GM18870 (cell line): ENCODE results near the gene TMEM94.
"Not testable (repeated sequence)": the region's sequence is repeated elsewhere in the genome, so short reads cannot be mapped to it uniquely, and the experiment has no call there.

ENCODE experiments used
- ATAC-seq: cut with Tn5 transposase; IDR thresholded peaks from one replicate; pipeline ENCODE4 v1.9.1; 2021; ENCODE audit warnings: moderate library complexity; ENCODE audit not compliant: unreplicated experiment

The TMEM94 gene

GRCh38 chr17:75445296-75445695, 11.1 kb upstream of the TMEM94 start:
- ATAC-seq = no peak

GRCh38 chr17:75445896-75446295, 10.5 kb upstream of the TMEM94 start:
- ATAC-seq = not testable (repeated sequence)

- no peak for ATAC-seq
These were observed 8.2 kb upstream of the TMEM94 start for GRCh38 chr17:75447951-75448856.

GRCh38 chr17:75450270-75450669, 6.2 kb upstream of the TMEM94 start:
- ATAC-seq = no peak

- no peak for ATAC-seq
These were observed 2.2 kb upstream of the TMEM94 start for GRCh38 chr17:75454193-75454592.

GRCh38 chr17:75454672-75455071, 1.8 kb upstream of the TMEM94 start:
- ATAC-seq = not testable (repeated sequence)

- ATAC-seq = no peak
These were observed 407 bp upstream of the TMEM94 start for GRCh38 chr17:75456039-75456416.

- no peak for ATAC-seq
These were observed 716 bp downstream of the TMEM94 start for GRCh38 chr17:75457047-75457654.

- no peak for ATAC-seq
These were observed 2.8 kb downstream of the TMEM94 start for GRCh38 chr17:75459246-75459589.

- ATAC-seq = no peak
These were observed 3.3 kb downstream of the TMEM94 start for GRCh38 chr17:75459590-75460267.

GRCh38 chr17:75460295-75460694, 3.9 kb downstream of the TMEM94 start:
- ATAC-seq = no peak

GRCh38 chr17:75463603-75464002, 7.2 kb downstream of the TMEM94 start:
- no peak for ATAC-seq

- no peak for ATAC-seq
These were observed 8.6 kb downstream of the TMEM94 start for GRCh38 chr17:75465039-75465438.

- no peak for ATAC-seq
These were observed 11.9 kb downstream of the TMEM94 start for GRCh38 chr17:75468291-75468754.

GRCh38 chr17:75468779-75469373, 12.4 kb downstream of the TMEM94 start:
- no peak for ATAC-seq

GRCh38 chr17:75471207-75471606, 14.8 kb downstream of the TMEM94 start:
- ATAC-seq = no peak

- ATAC-seq = no peak
These were observed 15.7 kb downstream of the TMEM94 start for GRCh38 chr17:75472119-75472518.

GRCh38 chr17:75473246-75473645, 16.8 kb downstream of the TMEM94 start:
- ATAC-seq = no peak

GRCh38 chr17:75474736-75475135, 18.3 kb downstream of the TMEM94 start:
- ATAC-seq = no peak

GRCh38 chr17:75475144-75475835, 18.9 kb downstream of the TMEM94 start:
- no peak for ATAC-seq

- no peak for ATAC-seq
These were observed 19.4 kb downstream of the TMEM94 start for GRCh38 chr17:75475851-75476250.
